Measurements from ENCODE around the gene TMEM140. TPM values are rescaled to one million over a fixed set of nuclear protein-coding genes. Genes with fewer than 3 reads are reported as not detected.

The TMEM140 gene
- total and polyA plus RNA-seq, 9 of the 15 experiments (the other 6 are each of a cell fraction or from before 2014, with no cell fraction given) = 0.03 to 0.82 (median 0.23) TPM

DNA sequence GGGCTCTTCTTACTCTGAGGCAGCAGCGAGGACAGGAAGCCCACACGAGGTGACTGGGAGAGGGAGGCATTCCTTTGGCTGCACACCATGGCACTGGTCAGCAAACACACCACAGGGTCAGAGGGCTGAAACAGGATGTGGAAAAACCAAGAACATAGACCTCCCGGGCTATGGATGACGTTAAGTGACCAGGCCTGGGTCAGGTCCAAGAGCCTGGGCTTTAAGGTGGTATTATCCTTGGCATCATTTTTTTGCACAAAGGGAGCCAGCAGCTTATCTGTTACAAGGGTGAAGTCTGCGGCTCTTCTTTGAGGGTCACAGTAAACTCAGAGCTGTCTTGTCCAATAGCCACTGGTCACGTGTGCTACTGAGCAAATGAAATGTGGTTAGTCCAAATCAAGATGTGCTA is 56.5 kb downstream of the TMEM140 start:
- Histone ChIP-seq H3K27ac (ENCODE audit: extremely low read depth, low read depth, low read length) (no peak overlapping the region), H3K9ac (ENCODE audit: insufficient read depth in 1 of 2, low read depth in 2 of 2, low read length in 2 of 2) (no peak overlapping the region), H3K4me1 (replicated peaks in 1 of 2; ENCODE audit: control insufficient read depth in 2 of 2, insufficient read depth in 2 of 2, low read length in 2 of 2) (peaks cover 7 to 17% of the 10 kb centered on the region in 2 experiments; a peak in 4 of 5 replicates), H3K4me2 (ENCODE audit: insufficient read depth, low read length) (no peak overlapping the region), H3K36me3 (ENCODE audit: control insufficient read depth, insufficient read depth, low read length) (peaks cover 25% of the 10 kb centered on the region; the same call in 2 of the 3 replicates), H2AFZ (ENCODE audit: low read depth, low read length) (no peak overlapping the region), H3K4me3 (no peak overlapping the region), H3K79me2 (ENCODE audit: control insufficient read depth, insufficient read depth, low read length) (no peaks in the 10 kb centered on the region), H4K20me1 (replicated peaks; ENCODE audit: control insufficient read depth, insufficient read depth, low read length) (no peaks in the 10 kb centered on the region), H3K9me1 (ENCODE audit: control insufficient read depth, insufficient read depth, low read length) (no peaks in the 10 kb centered on the region), H3K27me3 (ENCODE audit: control insufficient read depth in 2 of 2, insufficient read depth in 2 of 2, low read length in 2 of 2) (no peaks in the 10 kb centered on the region), H3K9me3 (replicated peaks; ENCODE audit: control insufficient read depth, insufficient read depth, low read depth, low read length) (no peaks in the 10 kb centered on the region)
- no TSS peak for BruUV-seq (replicated peaks)
- DNase-seq (ENCODE audit: extremely low read depth in 1 of 4, low spot score in 3 of 4) (no peak), FAIRE-seq (no peak), ATAC-seq (no peak)
- CTCF ChIA-PET (ENCODE audit: low intra/inter-chr PET ratio) = no interaction called here
- intact Hi-C loops (cut with micrococcal nuclease) = no loop called here
- in situ Hi-C loops (cut with MboI) = no loop called here
- TF ChIP-seq, protein P1, sequence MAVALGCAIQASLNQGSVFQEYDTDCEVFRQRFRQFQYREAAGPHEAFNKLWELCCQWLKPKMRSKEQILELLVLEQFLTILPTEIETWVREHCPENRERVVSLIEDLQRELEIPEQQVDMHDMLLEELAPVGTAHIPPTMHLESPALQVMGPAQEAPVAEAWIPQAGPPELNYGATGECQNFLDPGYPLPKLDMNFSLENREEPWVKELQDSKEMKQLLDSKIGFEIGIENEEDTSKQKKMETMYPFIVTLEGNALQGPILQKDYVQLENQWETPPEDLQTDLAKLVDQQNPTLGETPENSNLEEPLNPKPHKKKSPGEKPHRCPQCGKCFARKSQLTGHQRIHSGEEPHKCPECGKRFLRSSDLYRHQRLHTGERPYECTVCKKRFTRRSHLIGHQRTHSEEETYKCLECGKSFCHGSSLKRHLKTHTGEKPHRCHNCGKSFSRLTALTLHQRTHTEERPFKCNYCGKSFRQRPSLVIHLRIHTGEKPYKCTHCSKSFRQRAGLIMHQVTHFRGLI (CRISPR knock-in tag; IDR thresholded peaks at IDR 0.05) = no peak
- TF ChIP-seq MIER1 (IDR thresholded peaks at IDR 0.05; ENCODE audit: low read depth) = no peak
- TF ChIP-seq, protein P2, sequence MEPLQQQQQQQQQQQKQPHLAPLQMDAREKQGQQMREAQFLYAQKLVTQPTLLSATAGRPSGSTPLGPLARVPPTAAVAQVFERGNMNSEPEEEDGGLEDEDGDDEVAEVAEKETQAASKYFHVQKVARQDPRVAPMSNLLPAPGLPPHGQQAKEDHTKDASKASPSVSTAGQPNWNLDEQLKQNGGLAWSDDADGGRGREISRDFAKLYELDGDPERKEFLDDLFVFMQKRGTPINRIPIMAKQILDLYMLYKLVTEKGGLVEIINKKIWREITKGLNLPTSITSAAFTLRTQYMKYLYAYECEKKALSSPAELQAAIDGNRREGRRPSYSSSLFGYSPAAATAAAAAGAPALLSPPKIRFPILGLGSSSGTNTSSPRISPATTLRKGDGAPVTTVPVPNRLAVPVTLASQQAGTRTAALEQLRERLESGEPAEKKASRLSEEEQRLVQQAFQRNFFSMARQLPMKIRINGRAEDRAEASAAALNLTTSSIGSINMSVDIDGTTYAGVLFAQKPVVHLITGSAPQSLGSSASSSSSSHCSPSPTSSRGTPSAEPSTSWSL (CRISPR knock-in tag; IDR thresholded peaks at IDR 0.05; ENCODE audit: borderline replicate concordance) = no peak
- peak; percentile 48 for TF ChIP-seq WHSC1 (IDR thresholded peaks at IDR 0.05; ENCODE audit: low read length)
- TF ChIP-seq, protein P3, sequence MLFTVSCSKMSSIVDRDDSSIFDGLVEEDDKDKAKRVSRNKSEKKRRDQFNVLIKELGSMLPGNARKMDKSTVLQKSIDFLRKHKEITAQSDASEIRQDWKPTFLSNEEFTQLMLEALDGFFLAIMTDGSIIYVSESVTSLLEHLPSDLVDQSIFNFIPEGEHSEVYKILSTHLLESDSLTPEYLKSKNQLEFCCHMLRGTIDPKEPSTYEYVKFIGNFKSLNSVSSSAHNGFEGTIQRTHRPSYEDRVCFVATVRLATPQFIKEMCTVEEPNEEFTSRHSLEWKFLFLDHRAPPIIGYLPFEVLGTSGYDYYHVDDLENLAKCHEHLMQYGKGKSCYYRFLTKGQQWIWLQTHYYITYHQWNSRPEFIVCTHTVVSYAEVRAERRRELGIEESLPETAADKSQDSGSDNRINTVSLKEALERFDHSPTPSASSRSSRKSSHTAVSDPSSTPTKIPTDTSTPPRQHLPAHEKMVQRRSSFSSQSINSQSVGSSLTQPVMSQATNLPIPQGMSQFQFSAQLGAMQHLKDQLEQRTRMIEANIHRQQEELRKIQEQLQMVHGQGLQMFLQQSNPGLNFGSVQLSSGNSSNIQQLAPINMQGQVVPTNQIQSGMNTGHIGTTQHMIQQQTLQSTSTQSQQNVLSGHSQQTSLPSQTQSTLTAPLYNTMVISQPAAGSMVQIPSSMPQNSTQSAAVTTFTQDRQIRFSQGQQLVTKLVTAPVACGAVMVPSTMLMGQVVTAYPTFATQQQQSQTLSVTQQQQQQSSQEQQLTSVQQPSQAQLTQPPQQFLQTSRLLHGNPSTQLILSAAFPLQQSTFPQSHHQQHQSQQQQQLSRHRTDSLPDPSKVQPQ (CRISPR knock-in tag; IDR thresholded peaks at IDR 0.05; ENCODE audit: borderline replicate concordance) = no peak
- no peak for TF ChIP-seq SPI1 (IDR thresholded peaks at IDR 0.05; ENCODE audit: borderline replicate concordance, low read depth, low read length)
- no peak for TF ChIP-seq ARNT (IDR thresholded peaks at IDR 0.05)
- TF ChIP-seq, protein P4, sequence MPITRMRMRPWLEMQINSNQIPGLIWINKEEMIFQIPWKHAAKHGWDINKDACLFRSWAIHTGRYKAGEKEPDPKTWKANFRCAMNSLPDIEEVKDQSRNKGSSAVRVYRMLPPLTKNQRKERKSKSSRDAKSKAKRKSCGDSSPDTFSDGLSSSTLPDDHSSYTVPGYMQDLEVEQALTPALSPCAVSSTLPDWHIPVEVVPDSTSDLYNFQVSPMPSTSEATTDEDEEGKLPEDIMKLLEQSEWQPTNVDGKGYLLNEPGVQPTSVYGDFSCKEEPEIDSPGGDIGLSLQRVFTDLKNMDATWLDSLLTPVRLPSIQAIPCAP (CRISPR knock-in tag; IDR thresholded peaks at IDR 0.05; ENCODE audit: borderline replicate concordance) = no peak
- POLR2A ChIA-PET = interaction anchor here (0.6 to 3.6 kb wide), 7 partner anchors 8 to 349 kb away, joined by 3 to 20 read pairs (median 3); no protein-coding TSS in a partner anchor
- WGBS (ENCODE audit: insufficient coverage, low coverage, missing lambda C conversion rate) = 68% methylated on average over 6 of the region's 6 CpGs

All from K562 (cell line).